NB4 (cell line): ENCODE results near the gene STX18.

Source experiments
- DNase-seq: peaks from one replicate; pipeline ENCODE4 v3.0.0; 2010; ENCODE audit warnings: low read depth
- H3K4me3 ChIP-seq: one replicate; pipeline ENCODE4 v1.5.1; 2011; ENCODE audit warnings: mild to moderate bottlenecking, low read depth, low read length, moderate library complexity
- CTCF ChIP-seq: IDR thresholded peaks from one replicate; pipeline ENCODE4 v1.5.1; 2012; ENCODE audit warnings: low read depth, low read length
- MAX ChIP-seq: IDR thresholded peaks from 2 replicates; pipeline ENCODE4 v1.6.1; 2011; ENCODE audit warnings: low read depth, low read length
- MYC ChIP-seq: IDR thresholded peaks from 2 replicates; pipeline ENCODE4 v1.6.1; 2011; ENCODE audit warnings: low read depth, low read length
- POLR2A ChIP-seq: IDR thresholded peaks from 2 replicates; pipeline ENCODE4 v1.6.1; 2011; ENCODE audit warnings: mild to moderate bottlenecking; ENCODE audit not compliant: insufficient read length; ENCODE audit errors: extremely low read depth

Gene STX18

GRCh38 chr4:4374388-4375098 is 167.3 kb downstream of the STX18 start:
- TF ChIP-seq MAX (no peak), POLR2A (no peak), MYC (no peak), CTCF (no peak)
- DNase-seq: no peak
- H3K4me3 ChIP-seq: no peak overlapping the region
